H9 (cell line): ENCODE results near the gene ZC3H6. TPM values are rescaled to one million over a fixed set of nuclear protein-coding genes. Genes with fewer than 3 reads are reported as not detected.

Experiments used
- DNase-seq: peaks from one replicate; pipeline ENCODE4 v3.0.0-alpha.2; 2017
- H2AFZ ChIP-seq: one replicate; pipeline ENCODE4 v1.6.1; 2013; ENCODE audit warnings: mild to moderate bottlenecking, low read length, control low read depth, moderate library complexity
- H2AK5ac ChIP-seq: 2 replicates; pipeline ENCODE4 v1.6.1; 2013; ENCODE audit warnings: low read length, control low read depth, mixed read lengths; ENCODE audit not compliant: insufficient read length
- H2BK120ac ChIP-seq: one replicate; pipeline ENCODE4 v1.6.1; 2013; ENCODE audit warnings: low read depth, mild to moderate bottlenecking, low read length, control low read depth, inconsistent platforms; ENCODE audit not compliant: poor library complexity, severe bottlenecking
- H2BK12ac ChIP-seq: 2 replicates; pipeline ENCODE4 v1.6.1; 2013; ENCODE audit warnings: low read length, control low read depth, mixed read lengths, low read depth; ENCODE audit not compliant: insufficient read length
- H2BK15ac ChIP-seq: 2 replicates; pipeline ENCODE4 v1.6.1; 2013; ENCODE audit warnings: low read depth, low read length, control low read depth
- H2BK20ac ChIP-seq: one replicate; pipeline ENCODE4 v1.6.1; 2013; ENCODE audit warnings: low read depth, mild to moderate bottlenecking, low read length, control low read depth, inconsistent platforms; ENCODE audit not compliant: poor library complexity, severe bottlenecking
- H2BK5ac ChIP-seq: 2 replicates; pipeline ENCODE4 v1.6.1; 2013; ENCODE audit warnings: low read length, control low read depth, mixed read lengths; ENCODE audit not compliant: insufficient read length
- H3K14ac ChIP-seq: 2 replicates; pipeline ENCODE4 v1.6.1; 2013; ENCODE audit warnings: low read length, control low read depth; ENCODE audit not compliant: insufficient read depth
- H3K18ac ChIP-seq: 2 replicates; pipeline ENCODE4 v1.6.1; 2013; ENCODE audit warnings: low read depth, mild to moderate bottlenecking, mixed read lengths, low read length, control low read depth; ENCODE audit not compliant: insufficient read length
- H3K23ac ChIP-seq: 2 replicates; pipeline ENCODE4 v1.6.1; 2013; ENCODE audit warnings: low read length, control low read depth, mixed read lengths, low read depth; ENCODE audit not compliant: insufficient read length
- H3K23me2 ChIP-seq: 2 replicates; pipeline ENCODE4 v1.6.1; 2013; ENCODE audit warnings: low read depth, mild to moderate bottlenecking, mixed read lengths, low read length, control low read depth; ENCODE audit not compliant: insufficient read length, poor library complexity, severe bottlenecking
- H3K27ac ChIP-seq: 2 replicates; pipeline ENCODE4 v1.5.1; 2013; ENCODE audit warnings: low read length, control low read depth, mixed read lengths, low read depth; ENCODE audit not compliant: insufficient read length
- H3K27me3 ChIP-seq: 2 replicates; pipeline ENCODE4 v1.6.1; 2013; ENCODE audit warnings: low read length, control low read depth, inconsistent platforms; ENCODE audit not compliant: insufficient read depth
- H3K4ac ChIP-seq: 2 replicates; pipeline ENCODE4 v1.6.1; 2013; ENCODE audit warnings: low read depth, mild to moderate bottlenecking, control low read depth, inconsistent platforms, low read length, moderate library complexity
- H3K4me1 ChIP-seq: 2 replicates; pipeline ENCODE4 v1.6.1; 2013; ENCODE audit warnings: low read length, control low read depth, inconsistent platforms; ENCODE audit not compliant: insufficient read depth
- H3K4me2 ChIP-seq: 2 replicates; pipeline ENCODE4 v1.6.1; 2013; ENCODE audit warnings: low read length, control low read depth, mixed read lengths; ENCODE audit not compliant: insufficient read length, insufficient read depth
- H3K56ac ChIP-seq: 2 replicates; pipeline ENCODE4 v1.6.1; 2013; ENCODE audit warnings: low read depth, mild to moderate bottlenecking, mixed read lengths, low read length, control low read depth; ENCODE audit not compliant: insufficient read length
- H3K79me1 ChIP-seq: 2 replicates; pipeline ENCODE4 v1.6.1; 2013; ENCODE audit warnings: low read depth, mild to moderate bottlenecking, moderate library complexity, low read length, control low read depth, inconsistent platforms; ENCODE audit not compliant: insufficient read depth, poor library complexity, severe bottlenecking
- H3K79me2 ChIP-seq: 2 replicates; pipeline ENCODE4 v1.6.1; 2013; ENCODE audit warnings: low read length, control low read depth, inconsistent platforms; ENCODE audit not compliant: insufficient read depth
- H3K9ac ChIP-seq: 2 replicates; pipeline ENCODE4 v1.6.1; 2013; ENCODE audit warnings: low read length, control low read depth, mixed read lengths; ENCODE audit not compliant: insufficient read length; ENCODE audit errors: extremely low read depth
- H3K9me3 ChIP-seq: one replicate; pipeline ENCODE4 v1.6.1; 2013; ENCODE audit warnings: low read depth, low read length, inconsistent platforms; ENCODE audit not compliant: control insufficient read depth
- H3T11ph ChIP-seq: one replicate; pipeline ENCODE4 v1.6.1; 2013; ENCODE audit warnings: mild to moderate bottlenecking, low read length, control low read depth, inconsistent platforms
- H4K20me1 ChIP-seq: one replicate; pipeline ENCODE4 v1.6.1; 2013; ENCODE audit not compliant: control insufficient read depth, insufficient read length, insufficient read depth
- H4K5ac ChIP-seq: 2 replicates; pipeline ENCODE4 v1.6.1; 2013; ENCODE audit warnings: low read depth, mild to moderate bottlenecking, mixed read lengths, low read length, control low read depth; ENCODE audit not compliant: insufficient read length
- H4K8ac ChIP-seq: replicated peaks from 2 replicates; pipeline ENCODE4 v1.6.1; 2013; ENCODE audit warnings: low read length, control low read depth, mixed read lengths, low read depth; ENCODE audit not compliant: insufficient read length
- H4K91ac ChIP-seq: 2 replicates; pipeline ENCODE4 v1.6.1; 2013; ENCODE audit warnings: low read depth, mild to moderate bottlenecking, moderate library complexity, mixed read lengths, low read length, control low read depth; ENCODE audit not compliant: insufficient read length
- H3K27ac Mint-ChIP-seq, 3 experiments: 2 replicates in 2 of 3; 3 replicates in 1 of 3; pipeline ENCODE4 v1.8.0; 2020 to 2021; ENCODE audit warnings: mixed read lengths in 3 of 3, mild to moderate bottlenecking in 1 of 3, moderate library complexity in 1 of 3
- H3K27me3 Mint-ChIP-seq: 2 replicates; pipeline ENCODE4 v1.8.0; 2021; ENCODE audit warnings: low read depth, mild to moderate bottlenecking, moderate library complexity, mixed read lengths
- H3K36me3 Mint-ChIP-seq, 3 experiments: 2 replicates in 2 of 3; 3 replicates in 1 of 3; pipeline ENCODE4 v1.8.0; 2020 to 2021; ENCODE audit warnings: low read depth in 3 of 3, mixed read lengths in 3 of 3; ENCODE audit not compliant: insufficient read depth in 1 of 3
- H3K4me1 Mint-ChIP-seq, 2 experiments: 2 replicates each; pipeline ENCODE4 v1.8.0; 2020; ENCODE audit warnings: mixed read lengths in 2 of 2
- H3K4me3 Mint-ChIP-seq, 2 experiments: 2 replicates in 1 of 2; 3 replicates in 1 of 2; pipeline ENCODE4 v1.8.0; 2020 to 2021; ENCODE audit warnings: mild to moderate bottlenecking in 2 of 2, mixed read lengths in 2 of 2, moderate library complexity in 1 of 2
- H3K9me3 Mint-ChIP-seq, 2 experiments: 2 replicates in 1 of 2; 3 replicates in 1 of 2; pipeline ENCODE4 v1.8.0; 2020; ENCODE audit warnings: mild to moderate bottlenecking in 2 of 2, mixed read lengths in 2 of 2, moderate library complexity in 1 of 2
- WGBS: extraction: QIAGEN DNeasy Blood & Tissue Kit; methylation state at CpG from one replicate; pipeline ENCODE4 v1.1.7; 2013; ENCODE audit warnings: missing lambda C conversion rate, low lambda C conversion rate, mixed read lengths; ENCODE audit not compliant: insufficient read length; ENCODE audit errors: extremely low coverage; 5-methylcytosine and 5-hydroxymethylcytosine counted together
- total RNA-seq: library from RNA; stranded (reverse); gene quantifications from 2 replicates; pipeline ENCODE4 v1.2.1, GENCODE V29; 2021
- TF ChIP-seq, protein P1 (sequence below): fragments of 200-600 bp; sonication (generic); conservative IDR thresholded peaks from 3 replicates; pipeline ENCODE4 v1.8.0; 2021; ENCODE audit warnings: antibody characterized with exemption, mild to moderate bottlenecking

The ZC3H6 gene
- total RNA-seq, 1 experiment from 2014 or later: 3.5 TPM

DNA sequence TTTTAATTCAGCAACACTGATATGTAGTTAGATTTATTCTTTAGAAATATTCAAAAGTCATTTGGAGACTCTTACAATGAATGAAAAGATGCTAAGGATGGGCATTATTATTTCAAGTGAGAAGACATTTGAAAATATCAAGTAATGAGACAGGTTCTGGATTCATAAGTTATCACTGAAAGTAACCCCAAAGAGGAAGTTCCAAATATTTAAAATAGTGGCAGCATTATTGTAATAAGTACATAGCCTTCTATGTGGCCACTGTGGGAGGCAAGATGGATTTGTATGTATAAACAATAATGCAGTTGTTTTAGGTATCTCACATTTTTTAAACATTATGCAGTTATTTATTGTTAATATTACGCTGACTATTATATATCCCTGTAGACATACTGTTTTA is 29.7 kb downstream of the ZC3H6 start:
- Histone ChIP-seq H3K4ac (no peak overlapping the region), H3K27me3 (no peaks in the 10 kb centered on the region), H3K18ac (no peak overlapping the region), H2BK20ac (no peak overlapping the region), H3K4me1 (no peaks in the 10 kb centered on the region), H2AK5ac (no peak overlapping the region), H2BK12ac (no peak overlapping the region), H3K23me2 (no peaks in the 10 kb centered on the region), H3K23ac (no peak overlapping the region), H2BK15ac (no peak overlapping the region), H3K4me2 (no peak overlapping the region), H3K27ac (no peak overlapping the region), H3K56ac (no peak overlapping the region), H3T11ph (no peak overlapping the region), H2AFZ (no peak overlapping the region), H3K14ac (no peak overlapping the region), H4K20me1 (no peaks in the 10 kb centered on the region), H4K8ac (no peak overlapping the region), H2BK120ac (no peak overlapping the region), H3K9me3 (no peaks in the 10 kb centered on the region), H2BK5ac (no peak overlapping the region), H3K79me1 (no peaks in the 10 kb centered on the region), H4K5ac (no peak overlapping the region), H3K79me2 (no peaks in the 10 kb centered on the region), H3K9ac (no peak overlapping the region), H4K91ac (no peak overlapping the region)
- no CpG with 5 or more reads among the region's 1 CpG for WGBS
- no peak overlapping the region for H3K27ac Mint-ChIP-seq
- no peaks in the 10 kb centered on the region for H3K4me1 Mint-ChIP-seq
- no peaks in the 10 kb centered on the region for H3K9me3 Mint-ChIP-seq
- no peaks in the 10 kb centered on the region for H3K27me3 Mint-ChIP-seq
- peaks cover 1 to 14% (median 9%) of the 10 kb centered on the region in 3 experiments; a peak in 6 of 7 replicates for H3K36me3 Mint-ChIP-seq
- H3K4me3 Mint-ChIP-seq: no peak overlapping the region
- DNase-seq: no peak
- TF ChIP-seq, protein P1, sequence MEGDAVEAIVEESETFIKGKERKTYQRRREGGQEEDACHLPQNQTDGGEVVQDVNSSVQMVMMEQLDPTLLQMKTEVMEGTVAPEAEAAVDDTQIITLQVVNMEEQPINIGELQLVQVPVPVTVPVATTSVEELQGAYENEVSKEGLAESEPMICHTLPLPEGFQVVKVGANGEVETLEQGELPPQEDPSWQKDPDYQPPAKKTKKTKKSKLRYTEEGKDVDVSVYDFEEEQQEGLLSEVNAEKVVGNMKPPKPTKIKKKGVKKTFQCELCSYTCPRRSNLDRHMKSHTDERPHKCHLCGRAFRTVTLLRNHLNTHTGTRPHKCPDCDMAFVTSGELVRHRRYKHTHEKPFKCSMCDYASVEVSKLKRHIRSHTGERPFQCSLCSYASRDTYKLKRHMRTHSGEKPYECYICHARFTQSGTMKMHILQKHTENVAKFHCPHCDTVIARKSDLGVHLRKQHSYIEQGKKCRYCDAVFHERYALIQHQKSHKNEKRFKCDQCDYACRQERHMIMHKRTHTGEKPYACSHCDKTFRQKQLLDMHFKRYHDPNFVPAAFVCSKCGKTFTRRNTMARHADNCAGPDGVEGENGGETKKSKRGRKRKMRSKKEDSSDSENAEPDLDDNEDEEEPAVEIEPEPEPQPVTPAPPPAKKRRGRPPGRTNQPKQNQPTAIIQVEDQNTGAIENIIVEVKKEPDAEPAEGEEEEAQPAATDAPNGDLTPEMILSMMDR: no peak
